ENCODE data around the gene SUPT3H. TPM values are rescaled to one million over a fixed set of nuclear protein-coding genes. Genes with fewer than 3 reads are reported as not detected.
"Not testable (repeated sequence)": the region's sequence is repeated elsewhere in the genome, so short reads cannot be mapped to it uniquely, and the experiment has no call there.

SUPT3H gene
- total RNA-seq, 1 experiment from 2014 or later: 3.6 TPM

GRCh38 chr6:44892579-44892978 is 485.2 kb downstream of the SUPT3H start:
- Histone ChIP-seq H3K27me3 (ENCODE audit: low read length) (no peaks in the 10 kb centered on the region), H4K20me1 (ENCODE audit: low read length) (no peaks in the 10 kb centered on the region), H3K27ac (ENCODE audit: low read length) (no peak overlapping the region), H3K36me3 (ENCODE audit: low read depth, low read length) (no peaks in the 10 kb centered on the region), H3K4me3 (ENCODE audit: low read length) (no peak overlapping the region), H3F3A (ENCODE audit: low read length, unreplicated experiment) (no peaks in the 10 kb centered on the region), H3K4me2 (ENCODE audit: low read length) (no peak overlapping the region), H3K9me3 (ENCODE audit: low read length) (no peaks in the 10 kb centered on the region), H2AFZ (ENCODE audit: low read length) (no peak overlapping the region), H3K9me2 (replicated peaks; ENCODE audit: low read length) (no peaks in the 10 kb centered on the region), H3K9ac (ENCODE audit: low read length) (no peak overlapping the region), H3K4me1 (ENCODE audit: insufficient read depth, low read length) (no peaks in the 10 kb centered on the region), H3K79me2 (ENCODE audit: low read length) (no peaks in the 10 kb centered on the region)
- intact Hi-C loops (cut with micrococcal nuclease): no loop called here
- DNase-seq (no peak), ATAC-seq (no peak)
- BruUV-seq (replicated peaks): no TSS peak
- ChIA-PET POLR2A (ENCODE audit: unreplicated experiment) (no interaction called here), CTCF (no interaction called here)
- no peak for TF ChIP-seq CTCF (conservative IDR thresholded peaks at IDR 0.05; ENCODE audit: low read depth, low read length)
- no peak for TF ChIP-seq EZH2 (IDR thresholded peaks at IDR 0.05; ENCODE audit: low read length, unreplicated experiment)
- TF ChIP-seq EZH2phosphoT487 (IDR thresholded peaks at IDR 0.05; ENCODE audit: borderline replicate concordance, low read length): no peak

- H3K27me3 ChIP-seq (ENCODE audit: low read length); H3K4me1 ChIP-seq (ENCODE audit: insufficient read depth, low read length); POLR2A ChIA-PET (ENCODE audit: unreplicated experiment); H3K9me2 ChIP-seq (replicated peaks; ENCODE audit: low read length); H3K79me2 ChIP-seq (ENCODE audit: low read length); H3K4me2 ChIP-seq (ENCODE audit: low read length); intact Hi-C loops (cut with micrococcal nuclease); H3K9me3 ChIP-seq (ENCODE audit: low read length); H3K36me3 ChIP-seq (ENCODE audit: low read depth, low read length); DNase-seq; ATAC-seq; BruUV-seq (replicated peaks); H3K9ac ChIP-seq (ENCODE audit: low read length); H3K4me3 ChIP-seq (ENCODE audit: low read length); H3F3A ChIP-seq (ENCODE audit: low read length, unreplicated experiment); H2AFZ ChIP-seq (ENCODE audit: low read length); H3K27ac ChIP-seq (ENCODE audit: low read length); CTCF ChIA-PET; H4K20me1 ChIP-seq (ENCODE audit: low read length): not testable (repeated sequence)
Observed at GRCh38 chr6:44879071-44879470, 498.7 kb downstream of the SUPT3H start.

GRCh38 chr6:44876638-44877037 is 501.1 kb downstream of the SUPT3H start:
- POLR2A ChIA-PET (ENCODE audit: unreplicated experiment); ATAC-seq; H3K36me3 ChIP-seq (ENCODE audit: low read depth, low read length): not testable (repeated sequence)

GRCh38 chr6:44869321-44869897 is 508.3 kb downstream of the SUPT3H start:
- DNase-seq (no peak), ATAC-seq (no peak)
- Histone ChIP-seq H3K4me2 (ENCODE audit: low read length) (no peak overlapping the region), H3K27ac (ENCODE audit: low read length) (no peak overlapping the region), H3K9me2 (replicated peaks; ENCODE audit: low read length) (no peaks in the 10 kb centered on the region), H3K79me2 (ENCODE audit: low read length) (no peaks in the 10 kb centered on the region), H3K4me3 (ENCODE audit: low read length) (no peak overlapping the region), H3K27me3 (ENCODE audit: low read length) (no peaks in the 10 kb centered on the region), H3K9ac (ENCODE audit: low read length) (no peak overlapping the region), H3K36me3 (ENCODE audit: low read depth, low read length) (no peaks in the 10 kb centered on the region), H4K20me1 (ENCODE audit: low read length) (no peaks in the 10 kb centered on the region), H3F3A (ENCODE audit: low read length, unreplicated experiment) (no peaks in the 10 kb centered on the region), H2AFZ (ENCODE audit: low read length) (no peak overlapping the region), H3K9me3 (ENCODE audit: low read length) (peaks cover 9% of the 10 kb centered on the region; the same call in 1 of the 2 replicates), H3K4me1 (ENCODE audit: insufficient read depth, low read length) (no peaks in the 10 kb centered on the region)
- intact Hi-C loops (cut with micrococcal nuclease): no loop called here
- TF ChIP-seq EZH2phosphoT487 (IDR thresholded peaks at IDR 0.05; ENCODE audit: borderline replicate concordance, low read length) (no peak), CTCF (conservative IDR thresholded peaks at IDR 0.05; ENCODE audit: low read depth, low read length) (no peak), EZH2 (IDR thresholded peaks at IDR 0.05; ENCODE audit: low read length, unreplicated experiment) (no peak)
- BruUV-seq (replicated peaks): no TSS peak
- ChIA-PET POLR2A (ENCODE audit: unreplicated experiment) (no interaction called here), CTCF (no interaction called here)

More at GRCh38 chr6:44876638-44877037, 501.1 kb downstream of the SUPT3H start:
- intact Hi-C loops (cut with micrococcal nuclease); BruUV-seq (replicated peaks); H3K4me1 ChIP-seq (ENCODE audit: insufficient read depth, low read length); H2AFZ ChIP-seq (ENCODE audit: low read length); H4K20me1 ChIP-seq (ENCODE audit: low read length); H3K9me3 ChIP-seq (ENCODE audit: low read length); H3K79me2 ChIP-seq (ENCODE audit: low read length); H3K27me3 ChIP-seq (ENCODE audit: low read length); CTCF ChIA-PET; H3K9me2 ChIP-seq (replicated peaks; ENCODE audit: low read length); H3K27ac ChIP-seq (ENCODE audit: low read length); H3K4me2 ChIP-seq (ENCODE audit: low read length); H3F3A ChIP-seq (ENCODE audit: low read length, unreplicated experiment); H3K4me3 ChIP-seq (ENCODE audit: low read length); DNase-seq; H3K9ac ChIP-seq (ENCODE audit: low read length): not testable (repeated sequence)

All from PC-3 (cell line).